Epithelial cell of proximal tubule (primary cell): Measurements from ENCODE around the gene PTP4A2. TPM values are rescaled to one million over a fixed set of nuclear protein-coding genes. Genes with fewer than 3 reads are reported as not detected.

Experiments used
- DNase-seq: peaks from one replicate; pipeline ENCODE4 v3.0.0-alpha.2; 2011; ENCODE audit warnings: low read depth
- H3K4me3 ChIP-seq: 2 replicates; pipeline ENCODE4 v1.5.1; 2011; ENCODE audit warnings: low read depth, mild to moderate bottlenecking, low read length
- CTCF ChIP-seq: conservative IDR thresholded peaks from 2 replicates; pipeline ENCODE4 v1.5.1; 2012; ENCODE audit warnings: low read depth, mild to moderate bottlenecking, low read length
- total RNA-seq: library from RNA; depleted of rRNA; stranded (reverse); fragments of >200 nt; gene quantifications from 2 replicates; pipeline ENCODE4 v1.2.3, GENCODE V29; 2015

Gene PTP4A2
- total RNA-seq, 1 donor from 2014 or later: 160 TPM

- no peak overlapping the region for H3K4me3 ChIP-seq
These were observed 21.6 kb upstream of the PTP4A2 start for GRCh38 chr1:31959521-31960340.

GRCh38 chr1:31957701-31958674 is 19.8 kb upstream of the PTP4A2 start:
- no peak overlapping the region for H3K4me3 ChIP-seq
- DNase-seq: no peak
- TF ChIP-seq CTCF: no peak

More at GRCh38 chr1:31959521-31960340, 21.6 kb upstream of the PTP4A2 start:
- no peak for DNase-seq
- TF ChIP-seq CTCF: no peak

GRCh38 chr1:31955917-31956736 is 18.0 kb upstream of the PTP4A2 start:
- peak; percentile 59 for TF ChIP-seq CTCF
- peak; percentile 97 for DNase-seq
- H3K4me3 ChIP-seq: no peak overlapping the region

GRCh38 chr1:31954607-31955283 is 16.6 kb upstream of the PTP4A2 start:
- DNase-seq: no peak
- no peak overlapping the region for H3K4me3 ChIP-seq
- no peak for TF ChIP-seq CTCF

GRCh38 chr1:31952825-31953220 is 14.7 kb upstream of the PTP4A2 start:
- H3K4me3 ChIP-seq: no peak overlapping the region
- no peak for TF ChIP-seq CTCF
- no peak for DNase-seq

GRCh38 chr1:31951276-31951675 is 13.1 kb upstream of the PTP4A2 start:
- TF ChIP-seq CTCF: no peak

More at GRCh38 chr1:31951276-31951675, 13.1 kb upstream of the PTP4A2 start:
- no peak overlapping the region for H3K4me3 ChIP-seq
- DNase-seq: no peak
